Endothelial cell of umbilical vein (primary cell): ENCODE measurements around the gene ARHGAP10. TPM values are rescaled to one million over a fixed set of nuclear protein-coding genes. Genes with fewer than 3 reads are reported as not detected.

ENCODE experiments used
- BruUV-seq: library from RNA; stranded (reverse); fragments of 400-500 nt; replicated peaks from 2 replicates; lab custom pipeline; 2021; lab: Mats Ljungman, UMichigan
- CTCF ChIA-PET: fragments of 300-600, 350-600 bp; sonication (Branson Sonifier 250); formaldehyde crosslinking; loops from one replicate; lab custom pipeline; 2021; ENCODE audit warnings: antibody characterized with exemption, inconsistent platforms; lab: Charles Lee
- POLR2A ChIA-PET: fragments of 300-600, 350-600 bp; sonication (Branson Sonifier 250); formaldehyde crosslinking; loops from one replicate; lab custom pipeline; 2021; ENCODE audit warnings: antibody characterized with exemption, inconsistent platforms; lab: Charles Lee
- DNase-seq: peaks from one replicate; pipeline ENCODE4 v3.0.0-alpha.2; 2011; ENCODE audit warnings: low read depth, low spot score
- FAIRE-seq: peaks from 2 replicates; lab custom pipeline; 2011; peaks lifted over from hg19 to GRCh38; lab: Jason Lieb, UNC
- H2AFZ ChIP-seq: 2 replicates; pipeline ENCODE4 v1.6.0; 2012; ENCODE audit warnings: low read depth, low read length, control low read depth, inconsistent platforms
- H3K27ac ChIP-seq: 2 replicates; pipeline ENCODE4 v1.5.1; 2011; ENCODE audit warnings: low read depth, mild to moderate bottlenecking, control low read depth, low read length, moderate library complexity; ENCODE audit not compliant: insufficient read depth
- H3K27me3 ChIP-seq, 2 experiments: 2 replicates each; pipeline versions ENCODE4 v1.6.0 to v1.6.1; 2011; ENCODE audit warnings: low read length in 2 of 2, mixed read lengths in 1 of 2; ENCODE audit not compliant: control insufficient read depth in 2 of 2, insufficient read depth in 2 of 2
- H3K36me3 ChIP-seq, 2 experiments: 2 replicates in 1 of 2; 3 replicates in 1 of 2; pipeline ENCODE4 v1.5.1; 2011; ENCODE audit warnings: low read length in 2 of 2, mild to moderate bottlenecking in 1 of 2, moderate library complexity in 1 of 2; ENCODE audit not compliant: control insufficient read depth in 2 of 2, insufficient read depth in 2 of 2; ENCODE audit errors: extremely low read depth in 1 of 2
- H3K4me1 ChIP-seq: 3 replicates; pipeline ENCODE4 v1.5.1; 2011; ENCODE audit warnings: mild to moderate bottlenecking, low read length; ENCODE audit not compliant: control insufficient read depth, insufficient read depth; ENCODE audit errors: extremely low read depth
- H3K4me2 ChIP-seq: 2 replicates; pipeline ENCODE4 v1.6.1; 2011; ENCODE audit warnings: low read length, control low read depth, mixed read lengths; ENCODE audit not compliant: insufficient read depth
- H3K4me3 ChIP-seq, 3 experiments: fragments of 200-600 bp in 1 of 3; sonication (generic), shearing (Covaris generic) in 1 of 3; replicated peaks in 1 of 3; 2 replicates each; pipeline ENCODE4 v1.5.1; 2011 to 2016; ENCODE audit warnings: control low read depth in 3 of 3, low read length in 3 of 3, mild to moderate bottlenecking in 2 of 3, inconsistent platforms in 1 of 3, low read depth in 1 of 3, moderate library complexity in 1 of 3; ENCODE audit not compliant: insufficient read depth in 1 of 3
- H3K79me2 ChIP-seq: 2 replicates; pipeline ENCODE4 v1.6.0; 2012; ENCODE audit warnings: low read length, inconsistent platforms; ENCODE audit not compliant: control insufficient read depth, insufficient read depth
- H3K9ac ChIP-seq: replicated peaks from 2 replicates; pipeline ENCODE3; 2011; ENCODE audit warnings: low read length, control low read depth; ENCODE audit not compliant: insufficient read depth; ENCODE audit errors: extremely low read depth
- H3K9me1 ChIP-seq: replicated peaks from 3 replicates; pipeline ENCODE4 v1.6.0; 2011; ENCODE audit warnings: mild to moderate bottlenecking, low read length; ENCODE audit not compliant: control insufficient read depth, insufficient read depth; ENCODE audit errors: extremely low read depth
- H3K9me3 ChIP-seq: replicated peaks from 2 replicates; pipeline ENCODE4 v1.5.1; 2012; ENCODE audit warnings: low read length, inconsistent platforms; ENCODE audit not compliant: control insufficient read depth, insufficient read depth
- H4K20me1 ChIP-seq: replicated peaks from 2 replicates; pipeline ENCODE3; 2011; ENCODE audit warnings: mild to moderate bottlenecking, low read length; ENCODE audit not compliant: control insufficient read depth, insufficient read depth; ENCODE audit errors: extremely low read depth
- GATA2 ChIP-seq: IDR thresholded peaks from 2 replicates; pipeline ENCODE4 v1.7.0; 2011; ENCODE audit warnings: low read depth, mild to moderate bottlenecking, moderate library complexity, mixed read lengths, low read length; ENCODE audit not compliant: insufficient read length, insufficient read depth
- POLR2A ChIP-seq: IDR thresholded peaks from 2 replicates; pipeline ENCODE4 v1.6.1; 2012; ENCODE audit warnings: low read depth, mild to moderate bottlenecking, control low read depth, low read length
- dilution Hi-C: fragments of 300-500 bp; cut with MboI; formaldehyde crosslinking; loops from one replicate; pipeline ENCODE4 v1.15.0; 2019; ENCODE audit warnings: low sequenced_read_pairs; ENCODE audit not compliant: extremely low pct_ligation_motif_present
- intact Hi-C: fragments of 100-400 bp; cut with micrococcal nuclease; formaldehyde crosslinking; loops from one replicate; pipeline ENCODE4 v1.10.0; 2022
- polyA plus RNA-seq, 4 experiments: library from polyadenylated mRNA; depleted of rRNA in 3 of 4; stranded (reverse) in 3 of 4; unstranded in 1 of 4; fragments of >200 nt; gene quantifications; 2 replicates each; pipeline versions ENCODE4 v1.2.1 to v1.2.3, GENCODE V29; 2011 to 2012; ENCODE audit warnings: missing spikeins in 1 of 4
- total RNA-seq: library from RNA; stranded (reverse); gene quantifications from 2 replicates; pipeline ENCODE4 v1.2.3, GENCODE V29; 2021
- TF ChIP-seq, protein P1 (sequence below), 2 donors: IDR thresholded peaks; 1 replicate in 1 of 2; 2 replicates in 1 of 2; pipeline ENCODE4 v1.5.1; 2011; ENCODE audit warnings: low read length in 2 of 2, mild to moderate bottlenecking in 2 of 2, moderate library complexity in 2 of 2, control low read depth in 1 of 2, inconsistent platforms in 1 of 2, low read depth in 1 of 2; ENCODE audit not compliant: insufficient read depth in 1 of 2; ENCODE audit errors: extremely low read depth in 1 of 2

The ARHGAP10 gene
- total and polyA plus RNA-seq, 2 donors (not counting 3 experiments of a cell fraction or from before 2014, with no cell fraction given), result 20.4 to 36.7 TPM

DNA sequence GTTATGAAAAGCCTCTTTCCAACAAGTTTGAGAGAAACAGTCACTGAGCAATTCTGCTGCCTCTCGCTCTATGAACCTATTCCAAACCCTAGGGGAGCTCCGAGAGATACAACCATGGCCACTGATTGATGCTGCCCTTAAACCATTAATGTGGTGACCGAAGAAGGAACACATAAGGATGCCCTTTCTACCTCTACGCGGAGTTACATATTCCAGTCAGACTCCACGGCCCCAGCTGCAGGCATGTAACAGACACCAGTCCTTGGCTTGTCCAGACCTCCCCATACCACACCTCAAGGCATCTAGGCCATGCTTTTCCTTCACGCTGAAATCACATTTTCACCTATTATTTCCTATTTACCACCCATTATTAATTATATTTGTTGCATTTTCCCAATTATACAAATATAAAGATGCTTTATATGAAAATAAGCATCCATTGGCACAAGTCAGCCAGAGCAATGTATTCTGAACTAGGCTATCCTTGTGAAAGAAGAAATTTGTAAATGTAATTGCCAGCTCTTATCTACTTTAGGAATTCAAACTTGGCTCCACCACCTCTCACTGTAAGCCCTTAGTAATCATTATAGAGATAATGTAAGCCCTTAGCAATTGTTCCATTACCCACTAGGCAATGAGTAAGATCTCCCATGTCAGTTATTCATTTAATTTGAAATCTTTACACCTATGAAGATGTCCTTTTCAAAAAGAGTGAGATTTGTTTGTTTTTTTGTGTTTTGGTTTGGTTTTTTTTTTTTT, 371.9 kb downstream of the ARHGAP10 start:
- CTCF ChIA-PET, result no interaction called here
- no TSS peak for BruUV-seq
- no peaks in the 10 kb centered on the region for H3K79me2 ChIP-seq

GRCh38 chr4:148108766-148109165, 376.9 kb downstream of the ARHGAP10 start:
- Histone ChIP-seq H4K20me1 (no peaks in the 10 kb centered on the region), H3K9me3 (no peaks in the 10 kb centered on the region), H3K27ac (no peak overlapping the region), H3K9me1 (no peaks in the 10 kb centered on the region), H3K79me2 (no peaks in the 10 kb centered on the region), H3K9ac (no peak overlapping the region), H3K4me2 (no peak overlapping the region), H3K4me1 (no peaks in the 10 kb centered on the region), H3K4me3 (no peak overlapping the region), H2AFZ (no peak overlapping the region), H3K36me3 (no peaks in the 10 kb centered on the region), H3K27me3 (no peaks in the 10 kb centered on the region)
- FAIRE-seq (no peak), DNase-seq (no peak)
- TF ChIP-seq POLR2A, result no peak
- no peak for TF ChIP-seq GATA2
- intact Hi-C loops, result no loop called here
- POLR2A ChIA-PET, result no interaction called here
- no TSS peak for BruUV-seq
- CTCF ChIA-PET, result interaction anchor here (0.5 kb wide), 1 partner anchor 22 kb away, joined by 4 read pairs; no protein-coding TSS in a partner anchor
- dilution Hi-C loops, result no loop called here

More for the DNA sequence above, 371.9 kb downstream of the ARHGAP10 start:
- intact Hi-C loops, result no loop called here
- Histone ChIP-seq H3K9me3 (no peaks in the 10 kb centered on the region), H4K20me1 (no peaks in the 10 kb centered on the region), H3K4me1 (no peaks in the 10 kb centered on the region), H3K4me2 (no peak overlapping the region), H3K27ac (no peak overlapping the region), H3K27me3 (no peaks in the 10 kb centered on the region), H3K36me3 (no peaks in the 10 kb centered on the region), H3K4me3 (no peak overlapping the region), H3K9me1 (no peaks in the 10 kb centered on the region), H2AFZ (no peak overlapping the region), H3K9ac (no peak overlapping the region)
- POLR2A ChIA-PET, result no interaction called here
- dilution Hi-C loops, result no loop called here
- FAIRE-seq (no peak), DNase-seq (no peak)
- TF ChIP-seq, protein P1, sequence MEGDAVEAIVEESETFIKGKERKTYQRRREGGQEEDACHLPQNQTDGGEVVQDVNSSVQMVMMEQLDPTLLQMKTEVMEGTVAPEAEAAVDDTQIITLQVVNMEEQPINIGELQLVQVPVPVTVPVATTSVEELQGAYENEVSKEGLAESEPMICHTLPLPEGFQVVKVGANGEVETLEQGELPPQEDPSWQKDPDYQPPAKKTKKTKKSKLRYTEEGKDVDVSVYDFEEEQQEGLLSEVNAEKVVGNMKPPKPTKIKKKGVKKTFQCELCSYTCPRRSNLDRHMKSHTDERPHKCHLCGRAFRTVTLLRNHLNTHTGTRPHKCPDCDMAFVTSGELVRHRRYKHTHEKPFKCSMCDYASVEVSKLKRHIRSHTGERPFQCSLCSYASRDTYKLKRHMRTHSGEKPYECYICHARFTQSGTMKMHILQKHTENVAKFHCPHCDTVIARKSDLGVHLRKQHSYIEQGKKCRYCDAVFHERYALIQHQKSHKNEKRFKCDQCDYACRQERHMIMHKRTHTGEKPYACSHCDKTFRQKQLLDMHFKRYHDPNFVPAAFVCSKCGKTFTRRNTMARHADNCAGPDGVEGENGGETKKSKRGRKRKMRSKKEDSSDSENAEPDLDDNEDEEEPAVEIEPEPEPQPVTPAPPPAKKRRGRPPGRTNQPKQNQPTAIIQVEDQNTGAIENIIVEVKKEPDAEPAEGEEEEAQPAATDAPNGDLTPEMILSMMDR (IDR thresholded peaks at IDR 0.05; ENCODE audit: extremely low read depth in 1 of 2, insufficient read depth in 1 of 2, low read depth in 1 of 2, low read length in 2 of 2), result no peak
